ENCODE results near the gene ADGRL2. TPM values are rescaled to one million over a fixed set of nuclear protein-coding genes. Genes with fewer than 3 reads are reported as not detected.

Gene ADGRL2
- 19.4 and 74.6 TPM in 2 replicates for total RNA-seq

DNA sequence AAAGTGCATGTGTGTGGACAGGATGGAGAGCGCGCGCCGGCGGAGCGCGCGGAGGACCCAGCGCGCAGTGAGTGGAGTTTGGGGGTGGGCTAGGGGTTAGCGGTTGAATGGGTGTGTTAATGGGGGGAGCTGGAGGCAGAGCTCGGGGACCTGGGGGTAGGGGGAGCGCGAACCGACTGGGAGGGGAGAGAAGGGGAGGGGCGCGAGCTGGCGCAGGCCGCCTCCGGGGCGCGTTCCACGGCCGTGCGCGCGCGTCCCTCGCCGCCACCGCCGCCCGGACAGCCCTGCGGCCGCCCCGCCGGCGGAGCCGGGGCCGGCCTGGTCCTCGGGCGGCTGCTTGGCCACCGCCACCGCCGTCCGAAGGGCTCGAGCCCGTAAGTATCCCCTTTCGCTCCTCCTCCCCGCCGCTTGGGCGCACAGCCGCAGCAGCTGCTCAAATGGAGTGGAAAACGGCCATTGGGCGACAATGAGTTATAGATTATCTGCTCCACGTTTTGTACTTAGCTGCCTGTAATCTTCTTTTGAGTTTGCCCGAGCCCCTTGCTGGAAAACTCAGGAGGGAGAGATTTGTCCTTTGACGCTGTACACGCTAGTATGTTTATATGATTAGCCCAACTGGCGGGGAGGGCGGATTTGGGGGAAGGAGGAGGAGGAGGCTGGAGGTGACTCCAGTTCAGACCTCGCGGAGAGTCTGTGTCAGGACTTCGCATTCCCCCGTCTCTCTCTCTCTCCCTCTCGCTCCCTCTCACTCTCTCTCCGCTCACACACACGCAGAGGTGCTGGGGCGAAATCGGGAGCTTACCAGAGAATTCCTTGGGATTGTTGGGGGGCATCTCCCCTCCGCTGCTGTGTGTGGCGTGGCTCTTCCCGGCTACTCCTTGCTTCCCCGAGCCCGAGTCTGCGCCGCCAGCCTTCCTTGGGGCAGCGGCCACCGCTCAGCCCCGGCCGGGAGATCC is at the start of gene ADGRL2:
Gene ADGRL2, plus strand, starts transcription at position 240 of the 956 bp plus-strand sequence. CDS start 36,051 bp downstream, outside the sequence.

Data from thoracic aorta endothelial cell (primary cell).